ENCODE results near the gene SYCP2.

The SYCP2 gene

GRCh38 chr20:59945731-59946130 is 12.3 kb upstream of the SYCP2 start:
- no peak for TF ChIP-seq CTCF (IDR thresholded peaks at IDR 0.05; ENCODE audit: low read depth, low read length, missing control alignments)
- no peak for DNase-seq (ENCODE audit: extremely low read depth, low read depth)
- H3K4me3 ChIP-seq (replicated peaks; ENCODE audit: low read depth, low read length), result no peak overlapping the region

DNA sequence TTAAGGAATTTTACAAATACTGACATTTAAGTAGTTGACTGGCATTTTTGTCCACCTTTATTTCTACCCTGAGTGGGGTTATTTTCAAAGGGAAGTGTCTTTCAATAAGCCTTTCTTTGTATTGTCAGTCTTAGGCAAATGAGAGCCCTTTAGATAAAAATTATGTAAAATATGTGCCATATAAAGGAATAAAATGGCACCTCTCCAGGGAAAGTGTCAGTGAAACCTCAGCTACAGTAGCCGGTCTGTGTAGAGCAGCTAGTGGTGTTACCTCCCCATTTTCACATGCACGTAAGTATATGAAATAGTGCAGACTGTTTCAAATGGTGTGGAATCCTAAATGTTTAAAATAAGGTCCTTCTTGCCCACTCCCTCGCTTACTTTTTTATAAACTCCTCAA is 11.7 kb upstream of the SYCP2 start:
- H3K4me3 ChIP-seq (replicated peaks; ENCODE audit: low read depth, low read length), result no peak overlapping the region
- no peak for DNase-seq (ENCODE audit: extremely low read depth, low read depth)
- no peak for TF ChIP-seq CTCF (IDR thresholded peaks at IDR 0.05; ENCODE audit: low read depth, low read length, missing control alignments)

GRCh38 chr20:59944726-59945125 is 11.3 kb upstream of the SYCP2 start:
- no peak for TF ChIP-seq CTCF (IDR thresholded peaks at IDR 0.05; ENCODE audit: low read depth, low read length, missing control alignments)
- no peak for DNase-seq (ENCODE audit: extremely low read depth, low read depth)
- H3K4me3 ChIP-seq (replicated peaks; ENCODE audit: low read depth, low read length), result no peak overlapping the region

GRCh38 chr20:59942245-59942644 is 8.8 kb upstream of the SYCP2 start:
- no peak for DNase-seq (ENCODE audit: extremely low read depth, low read depth)
- TF ChIP-seq CTCF (IDR thresholded peaks at IDR 0.05; ENCODE audit: low read depth, low read length, missing control alignments), result no peak

GRCh38 chr20:59940956-59941294 is 7.5 kb upstream of the SYCP2 start:
- no peak for TF ChIP-seq CTCF (IDR thresholded peaks at IDR 0.05; ENCODE audit: low read depth, low read length, missing control alignments)
- no peak for DNase-seq (ENCODE audit: extremely low read depth, low read depth)
- peak overlapping the region; percentile 82 for H3K4me3 ChIP-seq (replicated peaks; ENCODE audit: low read depth, low read length)

More at GRCh38 chr20:59942245-59942644, 8.8 kb upstream of the SYCP2 start:
- no peak overlapping the region for H3K4me3 ChIP-seq (replicated peaks; ENCODE audit: low read depth, low read length)

GRCh38 chr20:59940129-59940955 is 6.9 kb upstream of the SYCP2 start, which contains the start of the genes FAM217B and PPP1R3D:
Gene FAM217B (plus strand): TSS chr20:59940389. CDS start chr20:59943944, 3,555 bp downstream.
Gene PPP1R3D (minus strand): TSS chr20:59940305. CDS start chr20:59939931, 374 bp downstream.
- TF ChIP-seq CTCF (IDR thresholded peaks at IDR 0.05; ENCODE audit: low read depth, low read length, missing control alignments), result no peak
- peak within 1 kb of the TSS; percentile 82 for H3K4me3 ChIP-seq (replicated peaks; ENCODE audit: low read depth, low read length)
- DNase-seq (ENCODE audit: extremely low read depth, low read depth), result peak; percentile 74

- no peak for DNase-seq (ENCODE audit: extremely low read depth, low read depth)
- TF ChIP-seq CTCF (IDR thresholded peaks at IDR 0.05; ENCODE audit: low read depth, low read length, missing control alignments), result no peak
Measured at GRCh38 chr20:59939879-59940128, 6.4 kb upstream of the SYCP2 start.

More at GRCh38 chr20:59939879-59940128, 6.4 kb upstream of the SYCP2 start:
- H3K4me3 ChIP-seq (replicated peaks; ENCODE audit: low read depth, low read length), result peak overlapping the region; percentile 82

Data from HFF-Myc (cell line).